ENCODE data around the gene ABCA13.
A peak's percentile ranks its signal among the peaks of the same experiment; 100 is the strongest.

The ABCA13 gene

GRCh38 chr7:48525736-48526732 is 354.8 kb downstream of the ABCA13 start:
- no peak for DNase-seq (ENCODE audit: low spot score)

DNA sequence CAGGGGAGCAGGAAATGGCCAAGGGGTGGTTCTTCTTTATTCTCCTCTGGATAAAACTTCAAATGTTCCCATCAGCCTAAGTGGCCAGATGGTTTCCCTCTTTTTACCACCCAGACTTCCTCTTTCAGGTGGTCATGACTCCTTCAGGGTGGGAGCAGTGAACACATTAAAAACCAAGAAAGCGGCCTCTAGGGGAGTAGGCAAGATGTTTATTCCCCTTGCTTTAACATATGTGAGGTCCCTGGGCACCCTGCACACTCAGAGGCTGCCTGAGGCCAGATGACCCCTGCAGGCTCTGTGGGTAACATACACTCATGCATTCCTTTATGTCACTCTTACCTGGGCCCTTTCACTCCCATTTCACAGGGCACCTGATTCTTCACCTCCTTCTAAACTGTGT is 357.4 kb downstream of the ABCA13 start:
- DNase-seq (ENCODE audit: low spot score), result no peak

- DNase-seq (ENCODE audit: low spot score), result no peak
These were observed 366.3 kb downstream of the ABCA13 start for GRCh38 chr7:48537561-48537960.

DNA sequence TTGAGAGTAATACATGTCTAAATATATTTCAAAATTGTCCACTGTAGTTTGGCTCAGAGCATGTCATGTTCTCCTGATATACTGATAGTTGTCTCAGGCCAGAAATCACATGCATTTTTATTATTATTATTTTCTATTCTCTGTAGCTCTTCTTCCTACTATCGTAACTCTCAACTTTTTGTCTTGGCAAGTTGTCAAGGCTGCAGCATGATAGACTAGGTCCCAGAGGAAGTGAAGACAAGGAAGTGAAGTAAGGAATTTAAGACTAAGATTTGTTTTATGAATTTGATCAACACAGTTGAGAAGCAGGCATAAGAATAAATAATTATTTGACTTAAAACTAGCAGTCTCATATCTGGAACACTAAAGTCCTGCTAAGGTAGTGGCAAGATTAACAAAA is 369.5 kb downstream of the ABCA13 start:
- DNase-seq (ENCODE audit: low spot score), result no peak

GRCh38 chr7:48548667-48549066 is 377.4 kb downstream of the ABCA13 start:
- DNase-seq (ENCODE audit: low spot score), result no peak

DNA sequence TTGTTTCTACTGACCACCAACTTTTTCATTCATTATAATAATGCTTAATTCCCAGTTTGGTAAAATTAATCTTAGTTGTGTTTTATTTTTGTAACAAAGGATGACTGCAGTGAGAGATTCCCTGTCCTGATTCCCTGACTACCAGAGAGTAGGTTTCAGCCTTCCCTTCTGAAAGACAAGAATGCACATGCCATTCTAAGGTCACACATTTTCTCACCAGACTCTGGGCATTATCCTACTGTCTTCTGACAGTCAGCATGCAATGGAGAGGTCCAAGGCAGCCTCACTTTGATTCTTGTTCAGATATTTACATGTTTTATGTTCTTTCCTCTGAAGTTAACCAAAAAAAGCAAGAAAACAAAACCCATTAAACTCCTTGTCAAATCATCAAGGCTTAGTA is 380.4 kb downstream of the ABCA13 start:
- DNase-seq (ENCODE audit: low spot score), result no peak

DNA sequence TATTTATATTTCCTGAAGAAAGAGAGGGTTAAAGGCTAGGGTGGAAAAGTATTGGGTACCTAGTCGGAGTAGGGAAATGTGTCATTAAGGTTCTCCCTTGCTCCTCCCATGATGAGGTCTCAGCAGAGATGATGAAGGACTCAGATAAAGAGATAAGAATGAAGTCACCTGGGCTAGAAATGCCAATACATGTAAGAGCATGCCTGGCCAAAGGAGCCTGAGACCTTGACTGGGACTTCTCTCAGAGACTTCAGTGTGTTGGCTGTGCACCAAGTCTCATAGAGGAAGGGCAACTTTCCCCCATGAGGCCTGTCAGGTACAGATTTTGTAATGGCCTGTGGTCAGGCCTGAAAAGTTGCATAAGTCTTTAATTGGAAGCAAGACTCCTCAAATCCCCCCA is 392.1 kb downstream of the ABCA13 start:
- no peak for DNase-seq (ENCODE audit: low spot score)

DNA sequence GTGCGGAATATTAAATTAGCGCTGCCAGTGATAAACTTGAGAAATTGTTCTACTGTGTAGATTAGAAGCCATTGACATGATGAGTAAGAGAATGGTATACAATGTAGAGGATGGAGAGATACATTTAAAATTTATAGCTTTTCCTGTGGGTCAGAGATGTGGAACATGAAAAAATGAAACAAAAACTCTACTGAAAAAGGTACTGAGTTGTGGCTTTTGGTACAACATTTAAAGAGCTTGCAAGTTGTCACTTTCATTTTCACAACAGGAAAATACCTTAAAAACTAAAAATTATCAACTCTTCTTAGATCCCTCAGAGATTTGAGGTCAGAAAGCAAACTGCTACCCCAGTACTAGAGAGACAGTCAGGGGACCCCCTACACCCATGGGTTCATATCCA is 404.3 kb downstream of the ABCA13 start:
- no peak for DNase-seq (ENCODE audit: low spot score)

GRCh38 chr7:48587475-48587874 is 416.2 kb downstream of the ABCA13 start:
- no peak for DNase-seq (ENCODE audit: low spot score)

GRCh38 chr7:48594349-48594748 is 423.1 kb downstream of the ABCA13 start:
- DNase-seq (ENCODE audit: low spot score), result no peak

DNA sequence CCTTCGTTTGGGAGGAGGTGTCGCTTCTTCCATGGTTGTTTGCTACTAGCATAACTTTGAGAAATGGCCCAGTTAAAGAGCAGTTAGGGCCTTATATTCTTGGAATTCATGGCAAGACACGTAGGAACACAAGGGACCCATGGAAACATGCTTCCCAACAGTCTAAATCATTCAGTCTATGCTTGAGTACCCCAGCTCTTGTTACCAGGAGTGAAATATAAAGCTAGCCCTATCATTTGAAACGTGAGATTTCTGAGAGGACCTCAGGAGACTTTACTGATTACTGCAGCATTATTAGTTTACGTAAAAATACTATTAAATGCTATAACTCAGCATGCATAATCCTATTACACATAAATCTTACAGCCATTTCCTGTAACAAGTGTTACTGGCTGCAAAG is 424.5 kb downstream of the ABCA13 start:
- DNase-seq (ENCODE audit: low spot score), result no peak

DNA sequence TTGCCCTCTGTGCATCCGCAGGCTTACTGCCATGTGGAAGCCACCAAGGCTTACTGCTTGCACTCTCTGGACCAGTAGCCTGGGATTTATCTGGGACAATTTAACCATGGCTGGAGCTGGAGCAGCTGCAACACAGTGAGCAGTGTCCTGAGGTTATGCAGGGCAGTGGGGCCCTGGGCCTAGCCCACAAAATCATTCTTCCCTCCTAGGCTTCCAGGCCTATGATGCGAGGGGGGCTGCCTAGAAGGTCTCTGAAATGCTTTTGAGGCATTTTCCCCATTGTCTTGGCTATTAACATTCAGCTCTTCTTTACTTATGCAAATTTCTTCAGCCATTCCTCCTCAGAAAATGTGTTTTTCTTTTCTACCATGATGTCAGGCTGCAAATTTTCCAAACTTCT is 439.4 kb downstream of the ABCA13 start:
- no peak for DNase-seq (ENCODE audit: low spot score)

GRCh38 chr7:48611993-48612392 is 440.7 kb downstream of the ABCA13 start:
- no peak for DNase-seq (ENCODE audit: low spot score)

GRCh38 chr7:48617508-48617907 is 446.2 kb downstream of the ABCA13 start:
- DNase-seq (ENCODE audit: low spot score), result no peak

- peak; percentile 8 for DNase-seq (ENCODE audit: low spot score)
These were observed 446.7 kb downstream of the ABCA13 start for GRCh38 chr7:48617993-48618392.

DNA sequence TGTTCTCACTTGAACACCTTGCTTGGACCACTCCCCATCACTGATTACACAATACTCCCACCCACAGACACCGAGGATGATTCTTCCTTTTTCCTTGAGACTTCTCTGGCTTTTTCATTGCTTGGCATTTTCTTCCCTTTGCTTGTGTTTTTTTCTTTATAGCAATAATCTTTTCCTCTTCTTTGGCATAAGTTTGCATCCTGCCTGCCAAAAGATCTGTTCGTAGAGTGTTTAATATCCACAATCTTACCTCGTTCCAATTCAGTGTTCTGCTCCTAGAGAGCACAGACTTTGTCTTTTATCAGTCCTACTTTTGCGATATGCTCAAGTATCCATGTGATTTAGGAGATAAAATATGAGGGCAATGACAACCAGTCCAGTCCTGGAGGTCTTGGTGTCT is 449.8 kb downstream of the ABCA13 start:
- no peak for DNase-seq (ENCODE audit: low spot score)

DNA sequence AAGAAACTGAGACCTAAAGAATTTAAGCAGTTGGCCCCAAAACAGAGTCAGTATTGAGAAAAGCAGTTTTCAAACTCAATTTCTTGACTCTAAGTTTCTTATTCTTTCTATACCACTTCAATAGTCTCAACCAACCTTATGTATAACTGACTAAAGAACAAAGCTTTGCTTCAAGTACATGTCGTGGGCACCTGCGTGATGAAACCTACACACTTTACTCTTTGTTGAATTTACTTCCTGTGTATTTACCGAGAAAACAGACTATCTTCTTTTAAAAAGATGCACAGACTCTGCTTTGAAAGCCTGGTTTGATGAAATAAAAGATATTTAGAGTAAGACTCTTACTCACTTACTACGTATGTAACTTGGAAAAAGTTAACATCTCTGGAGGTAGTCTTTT is 455.9 kb downstream of the ABCA13 start:
- DNase-seq (ENCODE audit: low spot score), result no peak

- no peak for DNase-seq (ENCODE audit: low spot score)
These were observed 457.6 kb downstream of the ABCA13 start for GRCh38 chr7:48628793-48629349.

GRCh38 chr7:48634116-48634632 is 462.9 kb downstream of the ABCA13 start:
- no peak for DNase-seq (ENCODE audit: low spot score)

DNA sequence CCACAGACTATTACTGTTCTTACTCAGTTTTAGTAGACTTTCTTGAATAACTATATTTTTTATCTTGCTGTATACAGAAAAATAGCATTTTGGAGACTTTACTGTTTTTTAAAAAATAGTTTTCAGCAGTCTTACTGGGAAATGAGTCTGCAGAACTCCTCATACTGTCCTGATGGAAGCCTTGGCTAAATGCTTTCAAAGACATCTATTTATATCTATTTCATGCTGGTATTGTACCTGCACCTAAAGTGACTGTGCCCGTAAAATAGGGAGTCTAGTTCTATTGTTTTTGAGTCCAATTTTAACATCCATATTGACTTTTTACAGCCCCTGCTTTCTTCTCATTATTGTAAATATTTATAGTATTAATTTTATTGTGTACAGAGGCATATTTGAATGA is 464.5 kb downstream of the ABCA13 start:
- DNase-seq (ENCODE audit: low spot score), result no peak

DNA sequence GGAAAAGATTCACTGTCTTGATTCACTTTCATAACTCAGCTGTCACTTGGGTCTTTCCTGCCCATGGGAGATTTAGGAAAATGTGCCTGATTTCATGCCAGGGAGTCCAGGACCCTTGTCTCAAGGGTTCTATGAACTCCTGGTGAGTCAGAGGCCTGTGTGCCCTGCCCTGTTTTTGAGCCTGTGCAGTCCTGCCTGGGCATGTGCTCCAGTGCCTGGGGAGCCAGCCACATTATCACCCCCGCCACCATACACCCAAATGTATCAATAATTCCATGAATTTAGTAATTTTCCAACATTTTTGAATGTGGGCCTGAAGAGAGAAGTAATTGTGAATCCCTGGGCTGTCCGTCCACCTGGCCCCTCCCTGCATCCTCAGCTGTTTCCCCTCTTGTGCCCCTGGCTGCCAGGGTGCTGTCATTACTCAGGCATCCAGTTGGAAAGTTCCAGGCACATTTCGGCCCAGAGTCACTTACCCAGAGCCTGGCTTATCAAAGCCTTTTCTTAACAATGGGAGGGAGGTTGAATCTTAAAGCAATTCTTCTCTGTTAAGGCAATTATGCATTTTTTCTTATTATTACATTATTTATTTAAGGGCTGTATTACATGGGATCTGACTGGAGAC is 465.2 kb downstream of the ABCA13 start:
- DNase-seq (ENCODE audit: low spot score), result no peak

- no peak for DNase-seq (ENCODE audit: low spot score)
These were observed 466.1 kb downstream of the ABCA13 start for GRCh38 chr7:48637382-48637781.

- no peak for DNase-seq (ENCODE audit: low spot score)
These were observed 466.8 kb downstream of the ABCA13 start for GRCh38 chr7:48638041-48638440.
